ENCODE measurements around the gene KRTAP2-2. TPM values are rescaled to one million over a fixed set of nuclear protein-coding genes. Genes with fewer than 3 reads are reported as not detected.

The KRTAP2-2 gene
- total RNA-seq, 5 donors from 2014 or later (not counting 1 experiment from before 2014, with no cell fraction given) = not detected

- Mint-ChIP-seq H3K4me3 (no peak overlapping the region), H3K4me1 (no peaks in the 10 kb centered on the region), H3K36me3 (no peaks in the 10 kb centered on the region), H3K27ac (no peak overlapping the region), H3K9me3 (no peaks in the 10 kb centered on the region), H3K27me3 (peaks cover 0 to 4% of the 10 kb centered on the region in 2 donors)
- ChIA-PET CTCF (no interaction called here), POLR2A (no interaction called here)
- Histone ChIP-seq H3K4me3 (ENCODE audit: control insufficient read depth in 1 of 2, extremely low read depth in 1 of 2, low read length in 1 of 2) (no peak overlapping the region), H3K4me1 (ENCODE audit: control insufficient read depth in 1 of 2, extremely low read depth in 1 of 2, insufficient read depth in 2 of 2, low read length in 2 of 2) (no peaks in the 10 kb centered on the region), H3K27ac (ENCODE audit: low read length) (no peak overlapping the region), H3K36me3 (ENCODE audit: control insufficient read depth in 2 of 2, extremely low read depth in 1 of 2, insufficient read depth in 1 of 2, low read length in 1 of 2) (no peaks in the 10 kb centered on the region), H3K9me3 (no peaks in the 10 kb centered on the region), H3K27me3 (replicated peaks in 1 of 2; ENCODE audit: control insufficient read depth in 2 of 2, extremely low read depth in 1 of 2, insufficient read depth in 2 of 2, low read length in 1 of 2) (peaks cover 0 to 8% of the 10 kb centered on the region in 2 experiments)
- DNase-seq = no peak
- no peak for ATAC-seq (replicated peaks in 1 of 4)
- no CpG with 5 or more reads among the region's 4 CpGs for WGBS (ENCODE audit: insufficient coverage)
These were observed 45.7 kb downstream of the KRTAP2-2 start for GRCh38 chr17:41009301-41009760.

GRCh38 chr17:41008811-41009210 lies 46.2 kb downstream of the KRTAP2-2 start, which contains the start of gene KRTAP3-1:
Gene KRTAP3-1, minus strand, starts transcription at chr17:41009128. Its CDS starts 54 bp downstream, at chr17:41009074.
- Histone ChIP-seq H3K36me3 (ENCODE audit: control insufficient read depth in 2 of 2, extremely low read depth in 1 of 2, insufficient read depth in 1 of 2, low read length in 1 of 2) (no peaks in the 10 kb centered on the region), H3K27me3 (replicated peaks in 1 of 2; ENCODE audit: control insufficient read depth in 2 of 2, extremely low read depth in 1 of 2, insufficient read depth in 2 of 2, low read length in 1 of 2) (peaks cover 0 to 9% of the 10 kb centered on the region in 2 experiments), H3K4me1 (ENCODE audit: control insufficient read depth in 1 of 2, extremely low read depth in 1 of 2, insufficient read depth in 2 of 2, low read length in 2 of 2) (no peaks in the 10 kb centered on the region), H3K4me3 (ENCODE audit: control insufficient read depth in 1 of 2, extremely low read depth in 1 of 2, low read length in 1 of 2) (no peak within 1 kb of the TSS), H3K9me3 (no peaks in the 10 kb centered on the region), H3K27ac (ENCODE audit: low read length) (no peak within 1 kb of the TSS)
- no peaks in the 10 kb centered on the region for H3K4me1 Mint-ChIP-seq
- no peaks in the 10 kb centered on the region for H3K36me3 Mint-ChIP-seq
- POLR2A ChIA-PET = no interaction called here
- no peaks in the 10 kb centered on the region for H3K9me3 Mint-ChIP-seq
- CTCF ChIA-PET = no interaction called here
- WGBS (ENCODE audit: insufficient coverage) = 89% methylated on average over 2 of the region's 8 CpGs
- no peak within 1 kb of the TSS for H3K4me3 Mint-ChIP-seq
- peaks cover 4 to 9% of the 10 kb centered on the region in 2 donors for H3K27me3 Mint-ChIP-seq
- no peak for DNase-seq
- H3K27ac Mint-ChIP-seq = no peak within 1 kb of the TSS
- no peak for ATAC-seq (replicated peaks in 1 of 4)

Other genes with a start within 250 kb of the KRTAP2-2 start
- gene KRT10, start 232.6 kb downstream of the KRTAP2-2 start, total RNA-seq = 10 to 100 TPM; 27.2 to 35.3 (median 31.4) TPM
- under 1 TPM in 1 of 5 donors, not detected in 4; 0.10 TPM for gene KRT12, start 188.0 kb downstream of the KRTAP2-2 start, total RNA-seq
- gene KRT20, start 170.0 kb downstream of the KRTAP2-2 start, total RNA-seq = under 1 TPM in 1 of 5 donors, not detected in 4; 0.47 TPM
- not detected for gene KRT23, start 117.6 kb downstream of the KRTAP2-2 start, total RNA-seq
- not detected for gene KRT39, start 88.3 kb downstream of the KRTAP2-2 start, total RNA-seq
- gene KRT40, start 70.9 kb downstream of the KRTAP2-2 start, total RNA-seq = not detected
- not detected for gene KRTAP3-3, start 61.1 kb downstream of the KRTAP2-2 start, total RNA-seq
- not detected for gene KRTAP3-2, start 55.3 kb downstream of the KRTAP2-2 start, total RNA-seq
- gene KRTAP3-1, start 46.1 kb downstream of the KRTAP2-2 start, total RNA-seq = not detected
- not detected for gene KRTAP1-5, start 28.0 kb downstream of the KRTAP2-2 start, total RNA-seq
- gene KRTAP1-4, start 25.0 kb downstream of the KRTAP2-2 start, total RNA-seq = not detected
- gene KRTAP1-3, start 20.4 kb downstream of the KRTAP2-2 start, total RNA-seq = not detected
- not detected for gene KRTAP1-1, start 13.8 kb downstream of the KRTAP2-2 start, total RNA-seq
- not detected for gene KRTAP2-1, start 7.9 kb downstream of the KRTAP2-2 start, total RNA-seq
- not detected for gene KRTAP2-3, start 4.9 kb upstream of the KRTAP2-2 start, total RNA-seq
- not detected for gene KRTAP2-4, start 10.6 kb upstream of the KRTAP2-2 start, total RNA-seq
- not detected for gene KRTAP4-7, start 28.9 kb upstream of the KRTAP2-2 start, total RNA-seq
- gene KRTAP4-8, start 42.9 kb upstream of the KRTAP2-2 start, total RNA-seq = not detected
- gene KRTAP4-16, start 47.0 kb upstream of the KRTAP2-2 start, total RNA-seq = not detected
- gene KRTAP4-9, start 50.2 kb upstream of the KRTAP2-2 start, total RNA-seq = not detected
- not detected for gene KRTAP4-11, start 63.1 kb upstream of the KRTAP2-2 start, total RNA-seq
- not detected for gene KRTAP4-12, start 69.0 kb upstream of the KRTAP2-2 start, total RNA-seq
- gene KRTAP4-6, start 85.3 kb upstream of the KRTAP2-2 start, total RNA-seq = not detected
- not detected for gene KRTAP4-5, start 94.6 kb upstream of the KRTAP2-2 start, total RNA-seq
- gene KRTAP4-4, start 105.5 kb upstream of the KRTAP2-2 start, total RNA-seq = not detected
- not detected for gene KRTAP4-3, start 113.0 kb upstream of the KRTAP2-2 start, total RNA-seq
- not detected for gene KRTAP4-2, start 123.0 kb upstream of the KRTAP2-2 start, total RNA-seq
- not detected for gene KRTAP4-1, start 129.7 kb upstream of the KRTAP2-2 start, total RNA-seq
- not detected for gene KRTAP9-1, start 134.7 kb upstream of the KRTAP2-2 start, total RNA-seq
- not detected for gene KRTAP9-2, start 171.4 kb upstream of the KRTAP2-2 start, total RNA-seq
- gene KRTAP9-3, start 177.2 kb upstream of the KRTAP2-2 start, total RNA-seq = not detected
- gene KRTAP9-8, start 182.8 kb upstream of the KRTAP2-2 start, total RNA-seq = not detected
- not detected for gene KRTAP9-4, start 194.5 kb upstream of the KRTAP2-2 start, total RNA-seq
- gene KRTAP9-9, start 200.2 kb upstream of the KRTAP2-2 start, total RNA-seq = not detected
- gene KRTAP9-6, start 210.1 kb upstream of the KRTAP2-2 start, total RNA-seq = not detected
- not detected for gene KRTAP9-7, start 220.5 kb upstream of the KRTAP2-2 start, total RNA-seq
- gene KRTAP29-1, start 247.6 kb upstream of the KRTAP2-2 start, total RNA-seq = under 1 TPM in 2 of 5 donors, not detected in 3; 0.43 to 0.84 TPM